Activated CD4-positive, CD25-positive, alpha-beta regulatory T cell treated with anti-CD3 and anti-CD28 coated beads, Interleukin-2, amount 50 U/mL, for 72 hours (primary cell): Measurements from ENCODE around the gene TTLL11.
"Not testable (repeated sequence)": the region's sequence is repeated elsewhere in the genome, so short reads cannot be mapped to it uniquely, and the experiment has no call there.

Experiments
- DNase-seq: peaks from one replicate; pipeline ENCODE4 v3.0.0; 2021

The TTLL11 gene

GRCh38 chr9:122040561-122041242, 52.4 kb downstream of the TTLL11 start:
- DNase-seq: no peak

- no peak for DNase-seq
These were observed 53.9 kb downstream of the TTLL11 start for GRCh38 chr9:122039234-122039633.

- no peak for DNase-seq
These were observed 56.1 kb downstream of the TTLL11 start for GRCh38 chr9:122036988-122037387.

- DNase-seq: no peak
These were observed 56.7 kb downstream of the TTLL11 start for GRCh38 chr9:122036408-122036807.

- DNase-seq: no peak
These were observed 59.2 kb downstream of the TTLL11 start for GRCh38 chr9:122033775-122034373.

- DNase-seq: no peak
These were observed 60.8 kb downstream of the TTLL11 start for GRCh38 chr9:122032346-122032745.

GRCh38 chr9:122031776-122032175, 61.3 kb downstream of the TTLL11 start:
- no peak for DNase-seq

GRCh38 chr9:122031157-122031556, 62.0 kb downstream of the TTLL11 start:
- no peak for DNase-seq

- DNase-seq: no peak
These were observed 62.8 kb downstream of the TTLL11 start for GRCh38 chr9:122030357-122030756.

GRCh38 chr9:122029898-122030297, 63.2 kb downstream of the TTLL11 start:
- no peak for DNase-seq

- DNase-seq: no peak
These were observed 65.0 kb downstream of the TTLL11 start for GRCh38 chr9:122028089-122028488.

- no peak for DNase-seq
These were observed 72.7 kb downstream of the TTLL11 start for GRCh38 chr9:122020398-122020797.

- DNase-seq: no peak
These were observed 76.4 kb downstream of the TTLL11 start for GRCh38 chr9:122016744-122017143.

GRCh38 chr9:122016309-122016708, 76.8 kb downstream of the TTLL11 start:
- no peak for DNase-seq

- DNase-seq: no peak
These were observed 77.8 kb downstream of the TTLL11 start for GRCh38 chr9:122015170-122015821.

- DNase-seq: no peak
These were observed 81.2 kb downstream of the TTLL11 start for GRCh38 chr9:122011818-122012498.

GRCh38 chr9:122008559-122008958, 84.5 kb downstream of the TTLL11 start:
- no peak for DNase-seq

- no peak for DNase-seq
These were observed 85.3 kb downstream of the TTLL11 start for GRCh38 chr9:122007837-122008236.

- DNase-seq: no peak
These were observed 87.5 kb downstream of the TTLL11 start for GRCh38 chr9:122005597-122005996.

- no peak for DNase-seq
These were observed 88.5 kb downstream of the TTLL11 start for GRCh38 chr9:122004589-122004988.

GRCh38 chr9:122001491-122002201, 91.5 kb downstream of the TTLL11 start:
- DNase-seq: no peak

- DNase-seq: not testable (repeated sequence)
These were observed 92.6 kb downstream of the TTLL11 start for GRCh38 chr9:122000526-122000925.

GRCh38 chr9:121999556-121999955, 93.6 kb downstream of the TTLL11 start:
- DNase-seq: no peak
